HuH-7.5 (cell line): ENCODE data around the gene CDIP1.

Experiments
- DNase-seq: peaks from one replicate; pipeline ENCODE4 v3.0.0; 2011; ENCODE audit warnings: low spot score

The CDIP1 gene

DNA sequence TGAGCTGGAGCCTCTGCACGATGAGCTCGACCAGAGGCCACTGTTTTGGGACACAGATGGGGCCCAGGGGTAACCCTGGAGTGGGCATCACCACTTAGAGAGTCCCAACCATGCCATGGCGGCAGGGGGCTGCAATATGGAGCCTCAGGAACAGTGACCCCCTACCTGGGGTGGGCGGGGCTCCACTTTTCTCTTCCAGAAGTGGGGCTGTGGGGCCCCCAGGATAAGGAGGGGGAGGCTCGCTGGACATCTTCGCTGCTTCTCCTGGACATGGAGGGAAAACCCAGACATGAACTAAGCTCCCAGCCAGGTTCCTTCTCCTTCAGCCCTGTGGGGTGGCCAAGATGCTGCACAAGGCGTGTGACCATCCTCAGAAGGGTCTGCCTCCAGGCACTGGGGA, 24.7 kb downstream of the CDIP1 start:
- no peak for DNase-seq

DNA sequence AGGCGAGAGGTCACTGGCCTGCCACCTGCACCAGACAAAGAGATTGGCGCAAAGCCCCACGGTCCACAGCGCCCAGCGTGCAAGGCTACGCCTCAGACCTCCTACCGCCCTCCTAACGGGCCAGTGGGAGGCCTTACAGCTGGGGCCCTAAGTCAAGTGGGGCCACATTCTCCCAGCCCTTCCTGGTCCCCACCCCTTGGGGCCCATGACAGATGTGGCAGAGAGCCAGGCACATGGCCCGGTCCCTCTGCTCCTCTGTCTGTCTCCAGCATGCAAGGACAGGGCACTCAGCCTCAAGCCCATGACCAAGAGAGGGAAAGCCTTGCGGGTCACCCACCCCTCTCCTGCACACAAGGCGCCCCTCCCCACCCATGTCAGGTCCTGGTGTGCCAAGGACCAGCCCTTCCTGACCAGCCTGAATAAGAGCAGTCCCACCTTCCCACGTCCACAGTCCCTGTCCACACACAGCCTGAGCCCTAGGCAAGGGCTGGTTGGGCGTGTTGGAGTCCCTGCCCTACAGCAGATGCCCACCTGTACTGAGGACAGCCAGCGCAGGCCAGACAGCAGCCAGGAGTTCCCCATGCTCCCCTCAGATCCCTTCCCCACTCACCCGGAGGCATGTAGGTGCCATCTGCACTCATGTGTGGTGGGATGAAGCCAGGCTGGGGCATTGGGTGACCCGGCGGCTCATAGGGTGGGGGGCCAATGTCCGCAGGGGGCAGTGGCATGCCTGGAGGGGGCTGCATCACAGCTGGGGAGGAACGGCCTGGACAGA, 25.3 kb downstream of the CDIP1 start:
- no peak for DNase-seq

DNA sequence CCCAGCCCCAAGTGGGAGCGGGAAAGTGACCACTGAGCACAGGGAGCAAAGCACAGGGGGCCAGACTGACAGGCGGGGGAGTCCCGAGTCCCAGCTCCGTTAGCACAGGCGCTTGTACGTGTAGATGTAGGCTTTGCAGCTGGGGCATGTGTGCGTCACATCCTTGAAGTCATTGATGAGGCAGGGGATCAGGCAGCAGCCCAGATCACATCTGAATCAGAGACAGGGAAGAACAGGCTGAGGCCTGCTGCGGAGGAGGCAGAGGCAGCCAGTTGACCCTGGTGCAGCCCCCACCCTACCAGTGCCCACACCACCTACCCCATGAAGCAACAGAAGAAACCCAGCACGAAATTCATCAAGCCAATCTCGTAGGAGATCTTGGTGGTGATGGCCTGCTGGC, 26.1 kb downstream of the CDIP1 start:
- DNase-seq, result no peak

DNA sequence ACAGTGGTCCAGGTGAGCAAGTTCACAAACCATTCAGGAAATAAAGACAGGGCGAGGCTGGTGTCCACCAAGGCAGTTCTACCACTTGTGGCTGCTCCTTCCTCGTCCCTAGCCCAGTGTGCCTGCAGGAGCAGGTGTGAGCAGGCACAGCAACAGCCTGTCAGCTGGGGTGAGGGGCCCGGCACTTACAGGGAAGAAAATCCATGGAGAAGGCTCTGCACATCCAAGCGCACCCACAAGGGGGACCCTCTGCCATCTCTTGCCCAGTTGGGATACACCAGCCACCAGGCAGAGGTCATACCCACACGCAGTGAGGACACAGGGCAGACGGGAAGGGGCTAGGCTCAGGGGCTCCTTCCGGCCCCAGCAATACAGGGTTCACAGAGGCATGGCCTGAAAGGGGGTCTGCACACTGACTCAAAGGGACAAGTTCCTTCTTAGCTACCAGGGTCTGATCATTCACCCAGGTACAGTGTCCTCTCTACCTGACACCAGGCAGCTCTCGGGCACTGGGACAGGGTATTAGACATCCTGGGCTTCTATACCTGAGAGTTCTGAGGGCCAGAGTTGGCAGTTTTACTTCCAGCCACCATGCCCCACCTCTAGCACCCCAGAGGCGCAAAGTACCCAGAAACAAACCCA, 27.0 kb downstream of the CDIP1 start:
- peak; percentile 66 for DNase-seq

DNA sequence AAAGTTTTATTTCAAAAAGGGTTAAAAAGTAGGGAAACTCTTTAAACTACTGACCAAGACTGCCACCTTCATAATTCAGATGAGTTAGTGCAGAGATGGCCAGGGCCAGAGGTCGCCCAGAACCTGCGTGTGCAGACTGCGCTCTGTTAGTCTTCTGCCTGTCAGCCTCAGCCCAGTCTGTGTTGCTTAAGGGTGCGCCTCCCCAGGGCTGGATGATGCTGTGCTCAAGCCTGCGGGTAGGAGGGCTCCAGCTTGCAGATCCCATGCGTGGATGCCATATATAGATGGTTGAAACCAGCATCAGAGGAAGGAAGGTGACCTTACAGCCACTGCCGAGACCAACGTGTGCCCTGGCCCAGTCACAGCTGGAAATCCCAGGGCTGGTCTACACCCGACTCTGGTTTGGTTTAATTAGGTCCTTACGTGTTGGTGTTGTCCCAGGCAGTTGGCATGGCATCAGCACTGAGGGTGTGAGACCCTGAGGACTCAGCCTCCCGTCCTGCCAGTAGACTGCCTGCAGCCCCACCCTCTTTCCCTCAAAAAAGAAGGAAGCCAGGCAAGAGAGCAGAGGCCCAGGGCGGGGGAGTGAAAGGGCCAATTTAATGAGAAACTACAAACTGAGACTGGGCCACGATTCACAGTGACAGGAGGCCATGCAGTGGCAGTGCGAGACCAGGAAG, 27.7 kb downstream of the CDIP1 start:
- no peak for DNase-seq

DNA sequence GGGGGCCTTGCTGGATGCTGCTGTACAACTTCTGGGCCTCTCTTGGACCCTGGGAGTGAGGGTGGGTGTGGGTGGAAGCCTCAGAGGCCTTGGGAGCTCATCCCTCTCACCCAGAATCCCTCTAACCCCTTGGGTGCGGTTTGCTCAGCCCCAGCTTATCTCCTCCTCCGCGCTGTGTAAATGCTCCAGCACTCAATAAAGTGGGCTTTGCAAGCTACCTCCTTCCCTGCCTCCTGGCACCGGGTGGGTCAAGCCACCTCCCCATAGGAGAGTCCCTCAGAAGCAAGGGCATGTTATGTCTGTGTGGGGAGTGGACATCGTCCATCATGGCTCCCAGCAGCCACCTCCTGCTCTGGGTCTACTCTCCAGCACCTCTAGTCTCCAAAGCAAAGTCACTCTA, 28.4 kb downstream of the CDIP1 start:
- no peak for DNase-seq

DNA sequence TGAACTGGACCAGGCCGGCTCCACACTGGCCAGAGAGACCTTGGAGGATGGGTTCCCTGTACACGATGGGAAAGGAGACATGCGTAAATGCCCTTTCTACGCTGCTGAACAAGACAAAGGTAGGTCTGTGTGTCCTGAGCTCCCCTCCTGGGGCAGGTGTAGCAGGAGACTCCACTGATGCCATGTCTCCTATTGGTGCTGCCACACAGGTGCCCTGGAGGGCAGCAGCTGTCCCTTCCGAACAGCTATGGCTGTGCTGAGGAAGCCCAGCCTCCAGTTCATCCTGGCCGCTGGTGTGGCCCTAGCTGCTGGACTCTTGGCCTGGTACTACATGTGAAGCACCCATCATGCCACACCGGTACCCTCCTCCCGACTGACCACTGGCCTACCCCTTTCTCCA, 29.2 kb downstream of the CDIP1 start:
- no peak for DNase-seq

DNA sequence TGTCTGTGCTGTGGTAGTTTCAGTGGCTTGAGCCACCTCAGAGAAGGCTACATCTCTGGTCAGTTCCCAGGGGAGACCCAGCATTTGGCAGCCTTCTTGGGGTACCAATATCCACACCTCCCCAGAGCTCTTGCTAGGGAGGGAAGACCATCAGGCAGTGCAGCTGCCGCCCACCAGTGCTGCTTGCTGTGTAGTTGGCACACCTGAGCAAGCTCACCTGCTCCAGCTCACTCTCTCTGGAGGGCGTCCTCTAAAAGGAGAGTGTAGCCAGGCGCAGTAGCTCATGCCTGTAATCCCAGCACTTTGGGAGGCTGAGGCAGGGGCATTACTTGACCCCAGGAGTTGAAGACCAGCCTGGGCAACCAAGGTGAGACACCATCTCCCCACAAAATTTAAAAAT, 29.8 kb downstream of the CDIP1 start:
- no peak for DNase-seq

DNA sequence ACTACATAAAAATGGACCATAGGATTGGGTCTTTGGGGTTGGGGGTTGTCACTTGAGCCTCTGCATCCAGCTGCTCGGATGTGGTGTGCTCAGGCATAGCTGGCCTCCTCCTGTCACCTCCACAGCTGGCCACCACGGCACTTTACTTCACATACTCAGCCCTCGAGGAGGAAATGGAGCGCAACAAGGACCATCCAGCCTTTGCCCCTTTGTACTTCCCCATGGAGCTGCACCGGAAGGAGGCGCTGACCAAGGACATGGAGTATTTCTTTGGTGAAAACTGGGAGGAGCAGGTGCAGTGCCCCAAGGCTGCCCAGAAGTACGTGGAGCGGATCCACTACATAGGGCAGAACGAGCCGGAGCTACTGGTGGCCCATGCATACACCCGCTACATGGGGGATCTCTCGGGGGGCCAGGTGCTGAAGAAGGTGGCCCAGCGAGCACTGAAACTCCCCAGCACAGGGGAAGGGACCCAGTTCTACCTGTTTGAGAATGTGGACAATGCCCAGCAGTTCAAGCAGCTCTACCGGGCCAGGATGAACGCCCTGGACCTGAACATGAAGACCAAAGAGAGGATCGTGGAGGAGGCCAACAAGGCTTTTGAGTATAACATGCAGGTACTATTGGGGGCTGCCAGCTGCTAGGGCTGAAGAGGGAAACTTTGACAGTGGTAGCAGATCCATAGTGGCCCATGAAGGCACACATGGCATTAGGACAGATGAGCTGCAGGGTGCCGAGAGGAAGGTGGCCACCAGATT, 30.8 kb downstream of the CDIP1 start:
- DNase-seq, result no peak

DNA sequence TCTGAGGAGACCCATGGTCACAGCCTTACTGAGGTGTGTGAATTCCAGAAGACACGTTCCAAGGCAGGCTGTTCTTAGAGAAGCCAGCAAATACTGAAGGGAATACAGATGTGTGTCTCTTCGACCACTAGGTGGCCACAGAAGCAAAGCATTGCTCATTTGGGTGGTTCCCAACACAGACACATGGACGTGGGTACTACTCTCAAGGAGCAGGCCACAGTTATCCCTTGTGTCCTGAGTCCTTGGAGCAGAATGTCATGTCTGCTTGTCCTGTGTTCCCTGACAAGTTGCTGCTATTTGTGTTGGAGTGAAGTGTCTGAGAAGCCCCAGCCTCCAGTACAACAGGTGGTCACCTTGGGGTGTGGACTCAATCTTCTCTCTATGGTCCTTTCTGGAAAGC, 32.1 kb downstream of the CDIP1 start:
- DNase-seq, result peak; percentile 41

DNA sequence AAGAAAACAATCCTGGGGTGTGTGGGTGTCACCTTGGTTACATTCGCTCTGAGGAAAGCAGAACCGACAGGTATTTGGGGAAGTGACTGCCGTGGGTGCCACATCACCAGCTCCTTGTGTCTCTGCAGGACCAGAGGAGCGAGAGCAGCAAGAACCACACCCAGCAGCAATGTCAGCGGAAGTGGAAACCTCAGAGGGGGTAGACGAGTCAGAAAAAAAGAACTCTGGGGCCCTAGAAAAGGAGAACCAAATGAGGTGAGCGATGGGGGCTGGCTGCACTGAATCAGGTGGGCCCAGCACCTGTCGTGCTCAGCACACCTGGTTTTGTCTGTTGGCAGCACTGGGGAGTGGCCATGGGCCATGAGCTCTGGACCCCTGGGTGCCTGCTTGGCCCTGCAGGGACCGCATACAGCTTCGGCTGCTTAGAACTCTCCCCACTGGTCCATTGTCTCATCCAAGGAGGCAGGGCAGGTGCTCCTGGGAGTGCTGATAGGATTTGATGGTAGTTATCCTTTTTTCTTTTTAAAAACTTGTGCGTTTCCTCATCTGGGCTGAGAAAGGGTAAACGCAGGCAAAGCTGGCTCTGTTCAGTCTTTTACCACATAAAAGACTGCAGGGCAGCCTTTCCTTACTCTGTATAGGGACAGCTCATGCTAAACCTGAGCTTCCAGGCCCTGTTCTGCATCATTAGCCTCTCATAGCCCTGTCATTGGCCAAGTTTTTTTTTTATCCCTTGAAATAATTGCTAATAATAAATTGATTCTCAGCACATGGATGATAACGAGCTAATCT, 33.0 kb downstream of the CDIP1 start:
- no peak for DNase-seq

DNA sequence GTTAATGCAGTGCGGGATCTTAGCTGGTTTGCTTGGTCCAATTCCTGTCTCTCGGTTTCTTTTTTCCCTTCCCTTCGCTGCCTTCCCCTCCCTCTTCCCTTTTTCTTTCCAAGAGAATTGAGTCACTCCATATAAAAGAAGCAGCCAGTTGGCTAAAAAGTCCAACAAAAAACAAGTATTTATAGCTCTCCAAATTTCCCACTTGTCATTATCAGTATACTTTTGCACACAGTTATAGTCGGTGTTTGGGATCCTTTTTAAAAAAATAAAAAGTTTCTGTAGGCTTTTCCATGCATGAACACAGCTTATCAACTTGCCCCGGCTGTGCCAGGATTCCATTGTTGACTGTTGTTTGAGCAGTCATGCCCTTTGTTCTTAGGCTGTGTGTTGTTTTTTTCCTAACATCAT, 37.5 kb downstream of the CDIP1 start:
- DNase-seq, result no peak

DNA sequence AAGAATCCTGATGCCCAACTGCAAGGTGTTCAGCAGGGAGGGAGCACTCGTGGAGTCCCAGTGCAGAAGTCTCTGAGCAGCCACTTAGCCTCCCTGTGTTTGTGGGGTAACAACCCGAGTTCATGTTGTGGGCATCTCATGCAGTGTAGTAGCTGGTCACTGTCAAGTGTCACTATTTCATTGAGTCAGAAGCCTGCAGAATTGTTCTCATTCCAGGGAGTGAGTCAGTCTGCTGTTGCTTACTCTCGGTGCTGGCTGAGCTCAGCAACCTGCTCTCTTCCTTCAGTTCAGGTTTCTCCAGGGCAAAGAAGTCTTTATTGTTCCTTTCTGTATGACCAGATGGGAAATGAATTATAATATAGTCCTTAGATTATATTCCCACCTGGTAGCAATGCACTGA, 38.3 kb downstream of the CDIP1 start:
- no peak for DNase-seq

DNA sequence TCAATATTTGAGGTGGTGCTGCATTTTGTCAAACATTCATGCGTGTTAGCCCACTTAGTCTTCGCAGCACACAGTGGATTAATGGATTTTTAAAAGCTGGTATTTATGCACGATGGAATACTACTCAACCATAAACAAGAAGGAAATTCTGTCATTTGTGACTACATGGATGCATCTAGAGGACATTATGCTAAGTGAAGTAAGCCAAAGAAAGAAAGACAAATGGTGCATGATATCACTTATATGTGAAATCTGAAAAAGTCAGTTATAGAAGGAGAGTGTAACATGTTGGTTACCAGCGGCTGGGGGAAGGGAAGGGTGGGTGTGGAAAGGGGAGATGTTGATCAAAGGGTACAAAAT, 39.4 kb downstream of the CDIP1 start:
- no peak for DNase-seq

DNA sequence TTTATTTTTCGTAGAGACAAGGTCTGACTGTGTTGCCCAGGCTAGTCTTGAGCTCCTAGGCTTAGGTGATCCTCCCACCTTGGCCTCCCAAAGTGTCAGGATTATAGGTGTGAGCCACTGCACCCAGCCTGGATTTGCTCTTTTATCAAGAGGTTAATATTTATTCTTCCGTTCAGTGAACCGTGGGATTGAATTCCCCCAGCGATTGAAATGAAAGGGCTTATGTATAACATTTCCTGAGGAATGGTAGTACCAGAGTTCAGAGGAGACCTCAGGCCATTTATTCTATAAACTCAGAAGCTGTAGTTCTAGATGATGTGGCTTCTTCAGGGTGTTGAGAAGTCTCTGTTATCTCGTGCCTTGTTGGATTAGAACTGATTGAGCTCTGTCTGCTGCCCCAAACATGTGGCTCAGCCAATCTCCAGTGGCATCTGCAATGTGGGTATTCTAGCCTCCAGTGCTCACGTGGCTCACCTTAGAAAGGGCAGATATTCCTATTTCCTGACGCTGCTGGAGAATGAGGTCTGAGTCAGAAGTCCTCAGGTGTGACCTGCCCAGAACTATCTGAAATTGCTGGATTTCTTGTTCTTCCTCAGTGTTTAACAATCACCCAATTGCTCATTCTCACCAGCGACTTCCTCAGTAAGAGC, 39.9 kb downstream of the CDIP1 start:
- no peak for DNase-seq

DNA sequence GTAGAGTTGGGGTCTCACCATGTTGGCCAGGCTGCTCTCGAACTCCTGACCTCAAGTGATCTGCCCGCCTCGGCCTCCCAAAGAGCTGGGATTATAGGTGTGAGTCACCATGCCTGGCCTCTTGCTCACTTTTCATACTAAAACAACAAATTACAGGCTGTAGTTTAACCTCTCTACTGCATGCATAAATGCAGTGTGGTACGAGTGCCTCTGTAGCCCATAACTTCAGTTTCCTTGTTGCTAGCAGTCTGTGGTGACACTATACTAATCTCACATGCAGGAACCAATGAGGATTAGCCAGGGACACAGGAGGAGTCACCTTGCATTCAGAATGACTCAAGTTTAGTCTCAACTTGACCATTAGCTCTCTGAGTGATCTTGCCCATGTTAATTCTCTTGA, 42.3 kb downstream of the CDIP1 start:
- no peak for DNase-seq

DNA sequence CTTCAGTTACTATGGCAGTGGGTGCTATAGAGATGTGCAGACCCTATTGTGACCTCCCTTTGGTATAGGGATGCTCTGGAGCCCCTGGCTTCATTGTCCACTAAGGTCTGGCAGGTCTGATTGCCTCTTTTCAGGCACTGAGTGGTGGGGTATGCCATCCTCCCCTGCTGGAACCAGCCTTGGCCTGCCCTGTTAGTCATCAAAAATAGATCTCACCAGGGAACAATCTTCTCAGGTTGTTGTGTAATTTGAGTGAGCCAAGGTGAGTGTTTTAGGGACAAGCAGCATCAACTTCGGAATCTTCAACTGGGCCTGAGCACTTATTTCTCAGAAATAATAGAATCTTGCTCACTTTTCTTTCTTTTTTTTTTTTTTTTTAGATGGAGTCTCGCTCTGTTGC, 42.8 kb downstream of the CDIP1 start:
- no peak for DNase-seq

DNA sequence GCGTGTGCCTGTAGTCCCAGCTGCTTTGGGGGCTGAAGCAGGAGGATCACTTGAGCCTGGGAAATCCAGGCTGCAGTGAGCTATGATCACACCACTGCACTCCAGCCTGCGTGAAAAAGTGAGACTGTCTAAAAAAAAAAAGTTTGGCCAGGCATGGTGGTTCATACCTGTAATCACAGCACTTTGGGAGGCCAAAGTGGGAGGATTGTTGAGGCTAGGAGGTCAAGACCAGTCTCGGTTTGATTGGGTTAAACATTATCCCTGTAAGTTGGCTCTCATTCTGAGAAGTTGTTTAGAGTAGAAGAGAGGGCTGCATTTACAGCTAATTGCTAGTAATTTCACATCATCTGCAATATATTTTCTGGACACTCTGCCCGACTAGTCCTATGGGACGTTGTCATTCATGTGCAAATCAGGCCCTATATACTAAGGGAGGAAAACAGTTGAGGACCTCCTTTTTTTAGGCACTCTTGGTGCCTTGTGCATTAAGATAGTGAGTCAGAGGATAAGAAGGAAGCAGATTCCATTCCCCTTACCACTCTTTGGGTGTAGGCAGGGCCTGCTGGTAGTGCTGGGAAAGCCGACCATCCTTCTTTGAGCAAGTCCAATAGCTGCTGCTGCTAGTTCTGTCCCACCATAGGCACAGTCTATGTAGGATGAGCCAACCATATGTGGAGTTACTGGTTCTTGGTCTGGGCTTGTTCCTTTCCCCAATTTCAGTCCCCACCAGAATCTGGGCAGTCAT, 43.7 kb downstream of the CDIP1 start:
- no peak for DNase-seq

DNA sequence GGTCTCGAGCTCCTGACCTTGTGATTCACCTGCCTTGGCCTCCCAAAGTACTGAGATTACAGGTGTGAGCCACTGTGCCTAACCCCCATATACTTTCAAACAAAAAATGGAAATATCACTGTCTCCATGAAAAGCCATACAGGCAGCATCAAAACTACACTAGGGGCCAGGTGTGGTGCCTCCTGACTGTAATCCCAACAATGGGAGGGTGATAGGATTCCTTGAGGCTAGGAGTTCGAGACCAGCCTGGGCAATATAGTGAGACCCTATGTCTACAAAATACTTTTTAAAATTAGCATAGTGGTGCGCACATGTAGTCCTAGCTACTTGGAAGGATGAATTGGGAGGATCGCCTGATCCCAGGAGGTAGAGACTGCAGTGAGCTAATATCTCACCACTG, 46.7 kb downstream of the CDIP1 start:
- no peak for DNase-seq

DNA sequence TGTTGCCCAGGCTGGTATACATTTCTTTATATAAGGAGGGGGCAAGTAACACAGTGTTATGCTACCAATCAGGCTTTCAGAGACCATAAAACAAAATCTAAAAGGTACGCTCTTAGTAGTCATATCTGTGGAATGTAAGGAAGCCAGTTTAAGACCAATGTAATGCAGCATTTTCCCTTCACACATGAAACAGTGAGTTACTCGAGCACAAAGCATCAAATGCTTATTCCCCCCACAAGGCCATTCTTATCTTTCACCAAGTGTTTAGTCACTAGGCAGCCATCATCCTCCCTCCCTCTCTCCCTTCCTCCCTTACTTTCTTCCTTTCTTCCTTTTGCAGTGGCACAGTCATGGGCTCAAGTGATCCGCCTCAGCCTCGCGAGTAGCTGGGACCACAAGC, 49.5 kb downstream of the CDIP1 start:
- no peak for DNase-seq

DNA sequence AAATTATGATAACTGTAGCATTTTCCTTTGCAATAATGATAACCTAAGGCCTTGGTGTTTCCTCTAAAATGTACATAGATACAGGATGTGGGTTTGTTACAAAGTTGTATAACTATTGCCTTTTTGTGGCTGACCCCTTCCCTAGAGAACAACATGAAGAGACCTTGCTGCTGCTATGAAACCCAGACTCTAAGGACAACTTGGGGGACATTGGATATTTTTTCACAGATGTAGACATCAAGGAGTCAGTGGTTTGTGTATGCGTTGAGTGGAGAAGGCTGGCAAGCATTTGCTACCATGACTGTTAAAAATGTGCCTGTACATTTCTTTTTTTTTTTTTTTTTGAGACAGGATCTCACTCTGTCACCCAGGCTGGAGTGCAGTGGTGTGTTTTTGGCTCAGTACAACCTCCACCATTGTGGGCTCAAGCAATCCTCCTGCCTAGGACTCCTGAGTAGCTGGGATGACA, 50.0 kb downstream of the CDIP1 start:
- no peak for DNase-seq
